ENCODE measurements around the gene PLCH1. TPM values are rescaled to one million over a fixed set of nuclear protein-coding genes. Genes with fewer than 3 reads are reported as not detected.

The PLCH1 gene
- total RNA-seq, result under 1 TPM; 0.08 to 0.20 TPM

DNA sequence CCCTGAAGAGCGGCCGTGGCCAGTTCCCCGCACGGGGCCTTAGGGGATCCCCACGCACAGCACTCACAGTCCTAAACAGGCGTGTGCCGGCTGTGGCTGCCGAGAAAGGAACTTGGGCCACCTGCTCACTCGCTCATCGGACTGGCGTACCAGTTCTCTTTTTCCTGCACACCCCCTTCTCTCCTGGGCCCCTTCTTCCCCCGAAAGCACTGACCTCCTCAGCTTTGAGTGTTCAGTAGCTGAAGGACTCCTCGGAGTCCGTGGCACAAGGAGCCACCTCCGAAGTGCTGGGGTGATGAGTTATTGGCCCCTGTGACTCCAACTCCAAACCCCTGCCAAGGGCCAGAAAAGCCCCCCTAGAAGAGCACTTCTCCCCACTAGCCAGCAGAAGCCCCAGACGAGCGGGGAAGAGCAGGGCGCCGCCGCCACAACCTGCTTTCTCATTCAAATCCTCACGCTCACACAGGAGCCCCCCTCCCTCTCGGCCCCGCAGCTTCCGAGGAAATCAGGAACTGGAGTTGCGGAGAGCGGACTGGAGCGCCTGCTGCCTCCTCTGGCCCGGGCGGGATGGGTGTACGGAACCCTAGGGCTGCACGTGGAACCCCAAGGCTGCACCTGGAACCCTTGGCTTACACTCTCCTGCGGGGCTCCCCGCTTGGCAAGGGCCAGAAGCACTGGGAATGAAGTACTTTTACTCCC, at the start of gene PLCH1:
TSS of gene PLCH1 (minus strand) at position 446 of the 699 bp plus-strand sequence. CDS start 40,847 bp downstream, outside the sequence.
- peak; percentile 43 for DNase-seq
- no peak within 1 kb of the TSS for H3K27ac Mint-ChIP-seq
- CTCF ChIA-PET, result interaction anchor here (1.0 kb wide), 1 partner anchor 61 kb away, joined by 3 read pairs; no protein-coding TSS in a partner anchor
- H3K4me1 Mint-ChIP-seq, result peaks cover 20% of the 10 kb centered on the region
- no peaks in the 10 kb centered on the region for H3K9me3 Mint-ChIP-seq
- peak within 1 kb of the TSS; percentile 73 for H3K4me3 Mint-ChIP-seq
- peaks cover 64% of the 10 kb centered on the region for H3K27me3 Mint-ChIP-seq
- no peaks in the 10 kb centered on the region for H3K36me3 Mint-ChIP-seq (ENCODE audit: low read depth)
- POLR2A ChIA-PET, result no interaction called here

DNA sequence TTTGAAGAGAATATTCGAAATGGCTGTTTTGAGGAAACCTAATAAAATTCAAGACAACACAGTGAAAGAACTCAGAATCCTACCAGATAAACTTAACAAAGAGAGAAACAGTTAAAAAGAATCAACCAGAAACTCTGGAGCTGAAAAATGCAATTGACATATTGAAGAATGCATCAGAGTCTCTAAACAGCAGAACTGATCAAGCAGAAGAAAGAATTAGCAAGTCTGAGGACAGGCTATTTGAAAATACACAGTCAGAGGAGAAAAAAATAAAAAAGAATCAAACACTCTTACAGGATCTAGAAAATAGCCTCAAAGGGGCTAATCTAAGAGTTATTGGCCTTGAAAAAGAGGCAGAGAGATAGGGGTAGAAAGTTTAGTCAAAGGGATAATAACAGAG, 47.7 kb upstream of the PLCH1 start:
- POLR2A ChIA-PET, result no interaction called here
- H3K27me3 Mint-ChIP-seq, result no peaks in the 10 kb centered on the region
- H3K4me3 Mint-ChIP-seq, result no peak overlapping the region
- no peaks in the 10 kb centered on the region for H3K4me1 Mint-ChIP-seq
- peaks cover 2% of the 10 kb centered on the region for H3K36me3 Mint-ChIP-seq (ENCODE audit: low read depth)
- CTCF ChIA-PET, result interaction anchor here (0.9 kb wide), 1 partner anchor 13 kb away, joined by 3 read pairs; the partner anchor contains the start of gene C3orf33
- DNase-seq, result no peak
- H3K9me3 Mint-ChIP-seq, result no peaks in the 10 kb centered on the region
- no peak overlapping the region for H3K27ac Mint-ChIP-seq

- Mint-ChIP-seq H3K27ac (no peak overlapping the region), H3K4me1 (no peaks in the 10 kb centered on the region), H3K36me3 (ENCODE audit: low read depth) (peaks cover 2% of the 10 kb centered on the region), H3K9me3 (no peaks in the 10 kb centered on the region), H3K4me3 (no peak overlapping the region), H3K27me3 (no peaks in the 10 kb centered on the region)
- ChIA-PET POLR2A (no interaction called here), CTCF (interaction anchor here (2.4 kb wide), 1 partner anchor 15 kb away, joined by 16 read pairs; the partner anchor contains the start of gene C3orf33)
- no peak for DNase-seq
Measured at GRCh38 chr3:155791190-155791589, 46.3 kb upstream of the PLCH1 start.

- H3K36me3 Mint-ChIP-seq (ENCODE audit: low read depth), result peaks cover 2% of the 10 kb centered on the region
- no peaks in the 10 kb centered on the region for H3K9me3 Mint-ChIP-seq
- H3K4me1 Mint-ChIP-seq, result peaks cover 5% of the 10 kb centered on the region
- H3K4me3 Mint-ChIP-seq, result no peak overlapping the region
- no peak for DNase-seq
- ChIA-PET POLR2A (no interaction called here), CTCF (interaction anchor here (2.4 kb wide), 1 partner anchor 16 kb away, joined by 16 read pairs; the partner anchor contains the start of gene C3orf33)
- H3K27me3 Mint-ChIP-seq, result no peaks in the 10 kb centered on the region
- H3K27ac Mint-ChIP-seq, result no peak overlapping the region
Measured at GRCh38 chr3:155790272-155790925, 45.5 kb upstream of the PLCH1 start.

GRCh38 chr3:155785662-155786295, 40.9 kb upstream of the PLCH1 start:
- ChIA-PET CTCF (no interaction called here), POLR2A (no interaction called here)
- Mint-ChIP-seq H3K36me3 (ENCODE audit: low read depth) (peaks cover 9% of the 10 kb centered on the region), H3K4me3 (no peak overlapping the region), H3K27me3 (no peaks in the 10 kb centered on the region), H3K9me3 (peaks cover 7% of the 10 kb centered on the region), H3K27ac (no peak overlapping the region), H3K4me1 (peaks cover 5% of the 10 kb centered on the region)
- no peak for DNase-seq

DNA sequence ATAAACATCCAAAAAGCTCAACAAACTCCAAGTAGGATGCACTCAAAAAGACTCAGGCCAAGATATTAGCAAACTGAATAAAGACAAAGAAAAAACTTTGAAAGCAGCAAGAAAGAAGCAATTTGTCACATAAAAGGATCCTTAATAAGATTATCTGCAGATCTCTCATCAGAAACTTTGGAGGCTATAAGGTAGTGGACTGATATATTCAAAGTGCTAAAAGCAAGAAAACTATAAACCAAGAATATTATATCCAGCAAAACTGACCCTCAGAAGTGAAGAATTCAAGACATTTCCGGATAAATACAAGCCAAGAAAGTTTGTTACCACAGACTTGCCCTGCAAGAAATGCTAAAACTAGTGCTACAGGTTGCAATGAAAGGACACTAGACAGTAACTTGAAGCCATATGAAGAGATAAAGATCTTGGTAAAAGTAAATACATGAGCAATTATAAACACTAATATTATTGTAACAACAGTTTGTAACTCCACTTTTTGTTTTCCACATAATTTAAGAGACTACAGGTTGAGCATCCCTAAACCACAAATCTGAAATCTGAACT, 37.6 kb upstream of the PLCH1 start:
- H3K27ac Mint-ChIP-seq, result no peak overlapping the region
- ChIA-PET POLR2A (no interaction called here), CTCF (no interaction called here)
- peaks cover 7% of the 10 kb centered on the region for H3K36me3 Mint-ChIP-seq (ENCODE audit: low read depth)
- no peak overlapping the region for H3K4me3 Mint-ChIP-seq
- H3K27me3 Mint-ChIP-seq, result no peaks in the 10 kb centered on the region
- no peak for DNase-seq
- H3K4me1 Mint-ChIP-seq, result peaks cover 5% of the 10 kb centered on the region
- peaks cover 7% of the 10 kb centered on the region for H3K9me3 Mint-ChIP-seq

GRCh38 chr3:155780291-155780690, 35.4 kb upstream of the PLCH1 start:
- Mint-ChIP-seq H3K4me1 (no peaks in the 10 kb centered on the region), H3K4me3 (no peak overlapping the region), H3K36me3 (ENCODE audit: low read depth) (peaks cover 7% of the 10 kb centered on the region), H3K9me3 (peaks cover 7% of the 10 kb centered on the region), H3K27ac (no peak overlapping the region), H3K27me3 (no peaks in the 10 kb centered on the region)
- no peak for DNase-seq
- CTCF ChIA-PET, result interaction anchor here (1.1 kb wide), 1 partner anchor 25 kb away, joined by 3 read pairs; the partner anchor contains the start of gene C3orf33
- POLR2A ChIA-PET, result no interaction called here

- Mint-ChIP-seq H3K9me3 (peaks cover 7% of the 10 kb centered on the region), H3K36me3 (ENCODE audit: low read depth) (peaks cover 7% of the 10 kb centered on the region), H3K27me3 (no peaks in the 10 kb centered on the region), H3K27ac (no peak overlapping the region), H3K4me1 (no peaks in the 10 kb centered on the region), H3K4me3 (no peak overlapping the region)
- ChIA-PET POLR2A (no interaction called here), CTCF (no interaction called here)
- no peak for DNase-seq
Measured at GRCh38 chr3:155778462-155778861, 33.6 kb upstream of the PLCH1 start.

DNA sequence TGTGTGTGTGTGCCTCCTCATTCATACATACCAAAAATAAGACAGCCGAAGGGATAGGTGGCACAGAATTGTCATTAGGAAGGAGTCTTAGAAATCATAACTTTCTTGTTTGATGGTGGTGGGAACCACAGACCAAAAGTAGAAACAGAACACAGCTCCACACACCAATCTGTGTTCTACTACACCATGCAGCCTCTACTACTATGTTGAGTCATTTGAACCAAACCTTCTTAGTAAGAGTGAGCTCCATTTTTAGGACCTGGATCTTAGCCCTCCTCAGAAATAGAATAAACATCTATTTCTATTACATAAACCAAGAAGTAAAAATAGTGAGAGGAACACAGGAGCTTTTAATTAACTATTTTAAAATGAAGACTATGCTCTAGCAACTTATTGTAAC, 27.9 kb upstream of the PLCH1 start:
- no peak overlapping the region for H3K4me3 Mint-ChIP-seq
- ChIA-PET CTCF (interaction anchor here (1.3 kb wide), 1 partner anchor 33 kb away, joined by 7 read pairs; the partner anchor contains the start of gene C3orf33), POLR2A (no interaction called here)
- peaks cover 4% of the 10 kb centered on the region for H3K9me3 Mint-ChIP-seq
- no peaks in the 10 kb centered on the region for H3K27me3 Mint-ChIP-seq
- H3K4me1 Mint-ChIP-seq, result no peaks in the 10 kb centered on the region
- no peaks in the 10 kb centered on the region for H3K36me3 Mint-ChIP-seq (ENCODE audit: low read depth)
- H3K27ac Mint-ChIP-seq, result no peak overlapping the region
- no peak for DNase-seq

DNA sequence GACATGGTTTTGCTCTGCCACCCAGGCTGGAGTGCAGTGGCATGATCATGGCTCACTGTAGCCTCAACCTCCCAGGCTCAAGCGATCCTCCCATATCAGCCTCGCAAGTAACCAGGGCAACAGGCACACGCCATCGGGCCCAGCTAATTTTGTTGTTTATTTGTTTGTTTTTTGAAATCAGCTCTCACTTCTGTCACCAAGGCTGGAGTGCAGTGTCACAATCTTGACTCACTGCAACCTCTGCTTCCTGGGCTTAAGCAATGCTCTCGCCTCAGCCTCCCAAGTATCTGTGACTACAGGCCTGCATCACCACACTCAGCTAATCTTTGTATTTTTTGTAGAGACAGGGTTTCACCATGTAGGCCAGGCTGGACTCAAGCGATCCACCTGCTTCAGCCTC, 26.3 kb upstream of the PLCH1 start:
- ChIA-PET CTCF (interaction anchor here (1.9 kb wide), 1 partner anchor 35 kb away, joined by 7 read pairs; the partner anchor contains the start of gene C3orf33), POLR2A (no interaction called here)
- H3K36me3 Mint-ChIP-seq (ENCODE audit: low read depth), result no peaks in the 10 kb centered on the region
- no peak overlapping the region for H3K27ac Mint-ChIP-seq
- DNase-seq, result no peak
- no peak overlapping the region for H3K4me3 Mint-ChIP-seq
- H3K4me1 Mint-ChIP-seq, result no peaks in the 10 kb centered on the region
- H3K27me3 Mint-ChIP-seq, result no peaks in the 10 kb centered on the region
- peaks cover 4% of the 10 kb centered on the region for H3K9me3 Mint-ChIP-seq

- H3K27ac Mint-ChIP-seq, result no peak overlapping the region
- DNase-seq, result no peak
- CTCF ChIA-PET, result interaction anchor here (2.1 kb wide), 1 partner anchor 40 kb away, joined by 8 read pairs; the partner anchor contains the start of gene C3orf33
- no peaks in the 10 kb centered on the region for H3K36me3 Mint-ChIP-seq (ENCODE audit: low read depth)
- H3K9me3 Mint-ChIP-seq, result peaks cover 4% of the 10 kb centered on the region
- H3K27me3 Mint-ChIP-seq, result no peaks in the 10 kb centered on the region
- POLR2A ChIA-PET, result no interaction called here
- no peak overlapping the region for H3K4me3 Mint-ChIP-seq
- H3K4me1 Mint-ChIP-seq, result peaks cover 1% of the 10 kb centered on the region
Measured at GRCh38 chr3:155766206-155766605, 21.3 kb upstream of the PLCH1 start.

- CTCF ChIA-PET, result no interaction called here
- H3K4me1 Mint-ChIP-seq, result peaks cover 1% of the 10 kb centered on the region
- no peaks in the 10 kb centered on the region for H3K9me3 Mint-ChIP-seq
- DNase-seq, result no peak
- no peaks in the 10 kb centered on the region for H3K36me3 Mint-ChIP-seq (ENCODE audit: low read depth)
- no peak overlapping the region for H3K27ac Mint-ChIP-seq
- H3K27me3 Mint-ChIP-seq, result no peaks in the 10 kb centered on the region
- H3K4me3 Mint-ChIP-seq, result no peak overlapping the region
- POLR2A ChIA-PET, result no interaction called here
Measured at GRCh38 chr3:155763870-155764463, 19.1 kb upstream of the PLCH1 start.

GRCh38 chr3:155760653-155761052, 15.8 kb upstream of the PLCH1 start:
- no peak overlapping the region for H3K4me3 Mint-ChIP-seq
- POLR2A ChIA-PET, result no interaction called here
- CTCF ChIA-PET, result interaction anchor here (2.8 kb wide), 1 partner anchor 45 kb away, joined by 11 read pairs; the partner anchor contains the start of gene C3orf33
- H3K4me1 Mint-ChIP-seq, result peaks cover 1% of the 10 kb centered on the region
- H3K27me3 Mint-ChIP-seq, result no peaks in the 10 kb centered on the region
- H3K27ac Mint-ChIP-seq, result no peak overlapping the region
- DNase-seq, result no peak
- H3K36me3 Mint-ChIP-seq (ENCODE audit: low read depth), result no peaks in the 10 kb centered on the region
- H3K9me3 Mint-ChIP-seq, result no peaks in the 10 kb centered on the region
